ENCODE data around the gene RHBDL1. TPM values are rescaled to one million over a fixed set of nuclear protein-coding genes. Genes with fewer than 3 reads are reported as not detected.
A peak's percentile ranks its signal among the peaks of the same experiment; 100 is the strongest.

The RHBDL1 gene
- total RNA-seq, 1 donor from 2014 or later, result 6.1 TPM

GRCh38 chr16:702341-702740 is 26.9 kb downstream of the RHBDL1 start:
- Mint-ChIP-seq H3K36me3 (no peaks in the 10 kb centered on the region), H3K27me3 (ENCODE audit: low read depth) (peaks cover 85% of the 10 kb centered on the region), H3K4me3 (no peak overlapping the region), H3K4me1 (no peaks in the 10 kb centered on the region), H3K27ac (no peak overlapping the region), H3K9me3 (no peaks in the 10 kb centered on the region)
- no peak for TF ChIP-seq CTCF (IDR thresholded peaks at IDR 0.05; ENCODE audit: unreplicated experiment)
- DNase-seq (ENCODE audit: low spot score in 2 of 2, unreplicated experiment in 2 of 2), result no peak

GRCh38 chr16:703406-703805 is 27.9 kb downstream of the RHBDL1 start:
- Mint-ChIP-seq H3K9me3 (no peaks in the 10 kb centered on the region), H3K36me3 (no peaks in the 10 kb centered on the region), H3K4me1 (no peaks in the 10 kb centered on the region), H3K27me3 (ENCODE audit: low read depth) (peaks cover 83% of the 10 kb centered on the region), H3K27ac (no peak overlapping the region), H3K4me3 (no peak overlapping the region)
- no peak for DNase-seq (ENCODE audit: low spot score in 2 of 2, unreplicated experiment in 2 of 2)
- no peak for TF ChIP-seq CTCF (IDR thresholded peaks at IDR 0.05; ENCODE audit: unreplicated experiment)

GRCh38 chr16:704047-704446 is 28.6 kb downstream of the RHBDL1 start:
- Mint-ChIP-seq H3K4me3 (no peak overlapping the region), H3K4me1 (no peaks in the 10 kb centered on the region), H3K27ac (no peak overlapping the region), H3K36me3 (no peaks in the 10 kb centered on the region), H3K9me3 (no peaks in the 10 kb centered on the region), H3K27me3 (ENCODE audit: low read depth) (peaks cover 83% of the 10 kb centered on the region)
- no peak for DNase-seq (ENCODE audit: low spot score in 2 of 2, unreplicated experiment in 2 of 2)
- TF ChIP-seq CTCF (IDR thresholded peaks at IDR 0.05; ENCODE audit: unreplicated experiment), result no peak

- TF ChIP-seq CTCF (IDR thresholded peaks at IDR 0.05; ENCODE audit: unreplicated experiment), result no peak
- H3K36me3 Mint-ChIP-seq, result no peaks in the 10 kb centered on the region
- H3K9me3 Mint-ChIP-seq, result no peaks in the 10 kb centered on the region
- peaks cover 83% of the 10 kb centered on the region for H3K27me3 Mint-ChIP-seq (ENCODE audit: low read depth)
- no peak for DNase-seq (ENCODE audit: low spot score in 2 of 2, unreplicated experiment in 2 of 2)
- no peaks in the 10 kb centered on the region for H3K4me1 Mint-ChIP-seq
- H3K4me3 Mint-ChIP-seq, result no peak overlapping the region
- no peak overlapping the region for H3K27ac Mint-ChIP-seq
Measured at GRCh38 chr16:704552-705380, 29.3 kb downstream of the RHBDL1 start.

GRCh38 chr16:705431-706188 is 30.1 kb downstream of the RHBDL1 start, which contains the start of gene FBXL16:
TSS of gene FBXL16 (minus strand) at chr16:705801. CDS start at chr16:697405, 8,396 bp downstream.
- Mint-ChIP-seq H3K27me3 (ENCODE audit: low read depth) (peaks cover 86% of the 10 kb centered on the region), H3K9me3 (no peaks in the 10 kb centered on the region), H3K4me3 (peak within 1 kb of the TSS; percentile 22), H3K27ac (no peak within 1 kb of the TSS), H3K4me1 (no peaks in the 10 kb centered on the region), H3K36me3 (no peaks in the 10 kb centered on the region)
- no peak for DNase-seq (ENCODE audit: low spot score in 2 of 2, unreplicated experiment in 2 of 2)
- no peak for TF ChIP-seq CTCF (IDR thresholded peaks at IDR 0.05; ENCODE audit: unreplicated experiment)

Data from mesothelial cell of epicardium (in vitro differentiated cells).